GM23248 (cell line): Measurements from ENCODE around the gene TENT5A. TPM values are rescaled to one million over a fixed set of nuclear protein-coding genes. Genes with fewer than 3 reads are reported as not detected.

Experiments used
- DNase-seq: peaks from one replicate; pipeline ENCODE4 v3.0.0-alpha.2; 2015
- H2AFZ ChIP-seq: fragments of 200-600 bp; sonication (generic); 2 replicates; pipeline ENCODE4 v1.6.1; 2016; ENCODE audit warnings: antibody characterized with exemption
- H3F3A ChIP-seq: fragments of 200-600 bp; sonication (generic); 2 replicates; pipeline ENCODE4 v1.6.1; 2016; ENCODE audit warnings: mild to moderate bottlenecking, antibody characterized with exemption, mixed run types; ENCODE audit not compliant: insufficient read depth
- H3K27ac ChIP-seq: fragments of 200-600 bp; sonication (generic); 2 replicates; pipeline ENCODE4 v1.5.1; 2016; ENCODE audit warnings: mild to moderate bottlenecking
- H3K27me3 ChIP-seq: fragments of 200-600 bp; sonication (generic); replicated peaks from 2 replicates; pipeline ENCODE4 v1.6.1; 2016; ENCODE audit warnings: mild to moderate bottlenecking; ENCODE audit not compliant: insufficient read depth
- H3K36me3 ChIP-seq: fragments of 200-600 bp; sonication (generic); 2 replicates; pipeline ENCODE4 v1.6.1; 2016; ENCODE audit warnings: low read depth, mild to moderate bottlenecking
- H3K4me1 ChIP-seq: fragments of 200-600 bp; sonication (generic); 2 replicates; pipeline ENCODE4 v1.6.1; 2016; ENCODE audit warnings: mild to moderate bottlenecking; ENCODE audit not compliant: insufficient read depth
- H3K4me2 ChIP-seq: fragments of 200-600 bp; sonication (generic); one replicate; pipeline ENCODE4 v1.6.1; 2016; ENCODE audit warnings: mild to moderate bottlenecking; ENCODE audit not compliant: unreplicated experiment
- H3K4me3 ChIP-seq: fragments of 200-600 bp; sonication (generic); 2 replicates; pipeline ENCODE4 v1.5.1; 2016; ENCODE audit warnings: mild to moderate bottlenecking
- H3K79me2 ChIP-seq: fragments of 200-600 bp; sonication (generic); 2 replicates; pipeline ENCODE4 v1.6.1; 2016; ENCODE audit warnings: mild to moderate bottlenecking; ENCODE audit not compliant: insufficient read depth
- H3K9ac ChIP-seq: fragments of 200-600 bp; sonication (generic); 2 replicates; pipeline ENCODE4 v1.6.1; 2016; ENCODE audit warnings: mild to moderate bottlenecking
- H3K9me2 ChIP-seq: fragments of 200-600 bp; sonication (generic); 2 replicates; pipeline ENCODE4 v1.6.1; 2016; ENCODE audit warnings: mixed run types, mild to moderate bottlenecking, moderate library complexity; ENCODE audit not compliant: insufficient read depth
- H3K9me3 ChIP-seq: fragments of 200-600 bp; sonication (generic); one replicate; pipeline ENCODE4 v1.6.1; 2017; ENCODE audit warnings: low read depth
- H4K20me1 ChIP-seq: fragments of 200-600 bp; sonication (generic); 2 replicates; pipeline ENCODE4 v1.6.0; 2016; ENCODE audit not compliant: insufficient read depth
- EZH2 ChIP-seq: fragments of 200-600 bp; sonication (generic); IDR thresholded peaks from 2 replicates; pipeline ENCODE4 v1.6.1; 2018; ENCODE audit warnings: antibody characterized with exemption, mild to moderate bottlenecking; ENCODE audit not compliant: insufficient read depth, poor library complexity, severe bottlenecking
- EZH2phosphoT487 ChIP-seq: fragments of 200-600 bp; sonication (generic); IDR thresholded peaks from 2 replicates; pipeline ENCODE4 v1.6.1; 2018; ENCODE audit warnings: antibody characterized with exemption, moderate library complexity, mild to moderate bottlenecking, low read depth; ENCODE audit not compliant: insufficient read depth
- WGBS, 2 experiments: methylation state at CpG; one replicate each; pipeline ENCODE4 v1.1.6; 2015 to 2017; ENCODE audit warnings: low lambda C conversion rate in 2 of 2, low coverage in 1 of 2; ENCODE audit errors: missing lambda C conversion rate in 2 of 2; 5-methylcytosine and 5-hydroxymethylcytosine counted together
- in situ Hi-C: fragments of 300-500 bp; cut with MboI; formaldehyde crosslinking; loops from 2 replicates; pipeline ENCODE4 v1.15.0; 2020
- polyA plus RNA-seq: library from polyadenylated mRNA; unstranded; fragments of >200 nt; fragmentation: Nextera tagmentation; extraction: Ambion mirVana; gene quantifications from 2 replicates; pipeline ENCODE4 v1.2.1, GENCODE V29; 2016
- total RNA-seq: library from RNA; depleted of rRNA; stranded (reverse); fragments of >200 nt; shearing (Covaris generic); gene quantifications from 2 replicates; pipeline ENCODE4 v1.2.3, GENCODE V29; 2014

Gene TENT5A
- total and polyA plus RNA-seq, 2 experiments from 2014 or later = 39.2 to 48.6 TPM

DNA sequence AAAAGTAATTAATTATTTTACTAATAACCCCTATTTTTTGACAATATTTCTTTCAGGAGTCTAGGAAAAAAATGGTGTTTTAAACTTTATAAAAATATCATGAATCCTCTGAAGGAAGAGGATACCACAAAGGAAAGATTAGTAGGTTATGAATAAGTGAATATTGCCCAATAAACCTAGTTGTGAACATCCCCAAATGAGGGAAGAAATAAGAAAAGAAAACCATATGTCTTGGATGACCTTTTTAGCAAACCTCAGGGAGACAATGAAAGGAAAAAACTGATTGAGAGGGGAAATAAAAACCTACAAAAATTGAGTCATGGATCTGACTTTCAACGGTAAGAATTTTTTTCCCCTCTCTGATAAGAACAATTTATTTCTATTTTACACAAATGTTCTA, 34.4 kb downstream of the TENT5A start:
- peak overlapping the region; percentile 19 for H3K4me2 ChIP-seq
- H3F3A ChIP-seq = peaks cover 13% of the 10 kb centered on the region
- H3K79me2 ChIP-seq = no peaks in the 10 kb centered on the region
- no peaks in the 10 kb centered on the region for H3K9me2 ChIP-seq
- 3 to 5% methylated on average over 1 of the region's 1 CpG for WGBS, 2 experiments
- no peaks in the 10 kb centered on the region for H3K9me3 ChIP-seq
- no peak overlapping the region for H3K27ac ChIP-seq
- in situ Hi-C loops = no loop called here
- TF ChIP-seq EZH2phosphoT487 = no peak
- no peak for TF ChIP-seq EZH2
- H3K36me3 ChIP-seq = no peaks in the 10 kb centered on the region
- no peak overlapping the region for H3K9ac ChIP-seq
- no peaks in the 10 kb centered on the region for H4K20me1 ChIP-seq
- peak; percentile 64 for DNase-seq
- H2AFZ ChIP-seq = no peak overlapping the region
- H3K4me1 ChIP-seq = peaks cover 18% of the 10 kb centered on the region
- H3K4me3 ChIP-seq = no peak overlapping the region
- no peaks in the 10 kb centered on the region for H3K27me3 ChIP-seq

DNA sequence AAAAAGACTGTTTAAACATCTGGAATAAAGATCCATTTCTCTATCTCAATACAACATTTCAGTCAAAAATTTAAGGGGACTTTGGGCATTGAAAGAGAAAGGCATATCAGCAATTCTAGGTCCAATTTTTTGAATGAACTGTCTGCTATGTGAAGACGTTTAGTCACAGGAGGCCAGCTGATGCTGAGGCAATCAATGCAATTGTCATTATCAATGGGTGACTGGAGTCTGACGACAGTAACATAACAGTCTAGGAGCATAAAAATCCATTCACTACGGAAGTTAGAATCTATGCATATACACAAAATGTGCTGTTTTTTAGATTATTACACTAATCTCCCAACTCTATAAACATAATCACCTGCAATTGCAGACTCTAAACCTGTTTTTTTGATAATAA, 37.8 kb downstream of the TENT5A start:
- H3K27ac ChIP-seq = no peak overlapping the region
- H3K9ac ChIP-seq = no peak overlapping the region
- no peaks in the 10 kb centered on the region for H3K27me3 ChIP-seq
- in situ Hi-C loops = no loop called here
- WGBS, 2 experiments = 68 to 69% methylated on average over 3 of the region's 3 CpGs
- no peaks in the 10 kb centered on the region for H3K9me2 ChIP-seq
- no peak overlapping the region for H3K4me3 ChIP-seq
- DNase-seq = no peak
- no peaks in the 10 kb centered on the region for H3K36me3 ChIP-seq
- TF ChIP-seq EZH2 (no peak), EZH2phosphoT487 (no peak)
- no peaks in the 10 kb centered on the region for H3K9me3 ChIP-seq
- no peaks in the 10 kb centered on the region for H4K20me1 ChIP-seq
- H3F3A ChIP-seq = peaks cover 13% of the 10 kb centered on the region
- peaks cover 18% of the 10 kb centered on the region for H3K4me1 ChIP-seq
- H2AFZ ChIP-seq = no peak overlapping the region
- no peak overlapping the region for H3K4me2 ChIP-seq
- no peaks in the 10 kb centered on the region for H3K79me2 ChIP-seq

- peaks cover 6% of the 10 kb centered on the region; the same call in 1 of the 2 replicates for H3F3A ChIP-seq
- H2AFZ ChIP-seq = no peak overlapping the region
- H3K4me1 ChIP-seq = peaks cover 10% of the 10 kb centered on the region
- no peak overlapping the region for H3K4me3 ChIP-seq
- no peaks in the 10 kb centered on the region for H3K27me3 ChIP-seq
- H3K27ac ChIP-seq = no peak overlapping the region
- H3K9me3 ChIP-seq = no peaks in the 10 kb centered on the region
- no peaks in the 10 kb centered on the region for H3K79me2 ChIP-seq
- TF ChIP-seq EZH2 = no peak
- TF ChIP-seq EZH2phosphoT487 = no peak
- H4K20me1 ChIP-seq = no peaks in the 10 kb centered on the region
- no peaks in the 10 kb centered on the region for H3K9me2 ChIP-seq
- in situ Hi-C loops = no loop called here
- no peak for DNase-seq
- H3K4me2 ChIP-seq = no peak overlapping the region
- 43 to 53% methylated on average over 1 of the region's 1 CpG for WGBS, 2 experiments
- no peaks in the 10 kb centered on the region for H3K36me3 ChIP-seq
- no peak overlapping the region for H3K9ac ChIP-seq
Observed at GRCh38 chr6:81713205-81713604, 39.3 kb downstream of the TENT5A start.

- no peak overlapping the region for H3K4me2 ChIP-seq
- no peaks in the 10 kb centered on the region for H3K79me2 ChIP-seq
- H3K4me3 ChIP-seq = no peak overlapping the region
- H3K9me2 ChIP-seq = no peaks in the 10 kb centered on the region
- TF ChIP-seq EZH2phosphoT487 (no peak), EZH2 (no peak)
- no peaks in the 10 kb centered on the region for H3K4me1 ChIP-seq
- H4K20me1 ChIP-seq = no peaks in the 10 kb centered on the region
- no peaks in the 10 kb centered on the region for H3K36me3 ChIP-seq
- H3K9ac ChIP-seq = no peak overlapping the region
- H2AFZ ChIP-seq = no peak overlapping the region
- H3K27ac ChIP-seq = no peak overlapping the region
- H3F3A ChIP-seq = no peaks in the 10 kb centered on the region
- DNase-seq = no peak
- in situ Hi-C loops = no loop called here
- H3K9me3 ChIP-seq = no peaks in the 10 kb centered on the region
- WGBS, 2 experiments = 80% methylated on average over 5 of the region's 5 CpGs
- no peaks in the 10 kb centered on the region for H3K27me3 ChIP-seq
Observed at GRCh38 chr6:81708113-81708699, 44.3 kb downstream of the TENT5A start.

- no peaks in the 10 kb centered on the region for H4K20me1 ChIP-seq
- no peaks in the 10 kb centered on the region for H3K9me3 ChIP-seq
- in situ Hi-C loops = no loop called here
- TF ChIP-seq EZH2 = no peak
- TF ChIP-seq EZH2phosphoT487 = no peak
- no peaks in the 10 kb centered on the region for H3K79me2 ChIP-seq
- H3K9me2 ChIP-seq = no peaks in the 10 kb centered on the region
- no peaks in the 10 kb centered on the region for H3K27me3 ChIP-seq
- H2AFZ ChIP-seq = no peak overlapping the region
- no peak overlapping the region for H3K4me2 ChIP-seq
- no peak overlapping the region for H3K27ac ChIP-seq
- H3K36me3 ChIP-seq = no peaks in the 10 kb centered on the region
- H3F3A ChIP-seq = no peaks in the 10 kb centered on the region
- H3K4me1 ChIP-seq = no peaks in the 10 kb centered on the region
- no peak overlapping the region for H3K4me3 ChIP-seq
- no peak for DNase-seq
- H3K9ac ChIP-seq = no peak overlapping the region
Observed at GRCh38 chr6:81704700-81705099, 47.8 kb downstream of the TENT5A start.
